GM19452 (cell line): ENCODE results near the gene SEPTIN3.
"Not testable (repeated sequence)": the region's sequence is repeated elsewhere in the genome, so short reads cannot be mapped to it uniquely, and the experiment has no call there.

Experiments used
- ATAC-seq: cut with Tn5 transposase; IDR thresholded peaks from one replicate; pipeline ENCODE4 v1.9.1; 2021; ENCODE audit not compliant: unreplicated experiment

The SEPTIN3 gene

GRCh38 chr22:41939981-41940831 is 29.0 kb upstream of the SEPTIN3 start:
- ATAC-seq: peak; percentile 46

GRCh38 chr22:41940832-41941765 is 28.1 kb upstream of the SEPTIN3 start:
- ATAC-seq: peak; percentile 34

GRCh38 chr22:41943661-41944209 is 25.5 kb upstream of the SEPTIN3 start:
- ATAC-seq: no peak

- peak; percentile 80 for ATAC-seq
Observed at GRCh38 chr22:41946629-41947423, 22.4 kb upstream of the SEPTIN3 start, which contains the start of gene CENPM. CENPM (minus strand) TSS chr22:41947152; CDS start chr22:41947076, 76 bp downstream.

GRCh38 chr22:41947424-41948080 is 21.7 kb upstream of the SEPTIN3 start:
- ATAC-seq: no peak

GRCh38 chr22:41948142-41948541 is 21.1 kb upstream of the SEPTIN3 start:
- no peak for ATAC-seq

DNA sequence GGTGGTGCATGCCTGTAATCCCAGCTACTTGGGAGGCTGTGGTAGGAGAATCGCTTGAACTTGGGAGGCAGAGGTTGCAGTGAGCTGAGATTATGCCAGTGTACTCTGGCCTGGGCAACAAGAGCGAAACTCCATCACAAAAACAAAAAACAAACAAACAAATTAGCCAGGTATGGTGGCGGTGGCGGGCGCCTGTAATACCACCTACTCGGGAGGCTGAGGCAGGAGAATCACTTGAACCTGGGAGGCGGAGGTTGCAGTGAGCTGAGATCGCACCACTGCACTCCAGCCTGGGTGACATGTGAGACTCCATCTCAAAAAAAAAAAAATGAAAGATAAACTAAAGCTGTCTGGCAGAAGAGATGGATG is 20.3 kb upstream of the SEPTIN3 start:
- not testable (repeated sequence) for ATAC-seq

GRCh38 chr22:41949297-41949965 is 19.8 kb upstream of the SEPTIN3 start:
- no peak for ATAC-seq

DNA sequence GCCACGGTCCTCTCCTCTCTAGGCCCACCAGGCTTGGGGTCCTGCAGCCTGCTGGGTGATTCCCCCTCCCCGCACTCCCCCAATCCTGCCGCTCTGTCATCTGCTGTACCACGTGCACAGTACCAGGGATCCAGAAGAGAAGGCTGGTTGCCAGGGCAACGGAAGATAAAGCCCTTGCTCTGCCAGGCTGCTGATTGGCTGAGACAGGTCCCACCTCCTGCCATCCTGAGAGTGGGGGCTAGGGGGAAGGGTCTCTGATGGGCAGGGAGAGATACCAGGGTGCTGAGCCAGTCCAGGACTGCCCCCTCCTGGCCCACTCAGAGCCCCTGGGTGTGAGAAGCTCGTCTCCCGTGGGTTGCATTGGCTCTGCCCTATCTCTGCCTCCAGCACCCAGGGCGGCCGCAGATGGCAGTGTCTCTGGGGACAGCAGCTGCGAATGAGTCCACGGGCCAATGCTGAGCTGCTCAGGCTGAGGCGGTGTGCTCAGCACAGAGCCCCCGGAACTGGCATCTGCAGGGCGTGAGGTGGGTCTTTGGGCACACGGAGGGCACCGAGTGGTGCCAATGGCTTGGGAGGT is 17.3 kb upstream of the SEPTIN3 start, which contains the start of gene SMIM45:
SMIM45 (plus strand) TSS at position 253 of the 577 bp plus-strand sequence.
- ATAC-seq: no peak

DNA sequence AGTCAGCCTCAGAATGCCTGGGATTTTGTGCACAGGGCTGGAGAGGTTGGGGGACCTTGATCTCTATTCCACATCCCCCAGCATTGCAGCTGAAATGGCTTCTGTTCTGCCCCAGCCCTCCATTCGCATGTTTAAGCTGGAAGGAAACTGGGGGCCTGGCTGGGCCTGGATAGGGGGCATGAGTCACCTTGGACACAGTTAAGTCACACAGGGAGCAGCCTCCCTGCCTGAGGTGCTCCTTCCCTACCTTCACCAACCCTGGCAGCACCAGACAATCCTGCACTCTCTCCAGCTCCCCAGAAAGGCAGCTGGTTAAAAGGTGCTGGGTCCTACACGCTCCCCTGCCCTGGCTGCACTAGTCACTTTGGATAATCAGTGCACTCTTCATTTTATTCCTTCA is 16.5 kb upstream of the SEPTIN3 start:
- no peak for ATAC-seq

DNA sequence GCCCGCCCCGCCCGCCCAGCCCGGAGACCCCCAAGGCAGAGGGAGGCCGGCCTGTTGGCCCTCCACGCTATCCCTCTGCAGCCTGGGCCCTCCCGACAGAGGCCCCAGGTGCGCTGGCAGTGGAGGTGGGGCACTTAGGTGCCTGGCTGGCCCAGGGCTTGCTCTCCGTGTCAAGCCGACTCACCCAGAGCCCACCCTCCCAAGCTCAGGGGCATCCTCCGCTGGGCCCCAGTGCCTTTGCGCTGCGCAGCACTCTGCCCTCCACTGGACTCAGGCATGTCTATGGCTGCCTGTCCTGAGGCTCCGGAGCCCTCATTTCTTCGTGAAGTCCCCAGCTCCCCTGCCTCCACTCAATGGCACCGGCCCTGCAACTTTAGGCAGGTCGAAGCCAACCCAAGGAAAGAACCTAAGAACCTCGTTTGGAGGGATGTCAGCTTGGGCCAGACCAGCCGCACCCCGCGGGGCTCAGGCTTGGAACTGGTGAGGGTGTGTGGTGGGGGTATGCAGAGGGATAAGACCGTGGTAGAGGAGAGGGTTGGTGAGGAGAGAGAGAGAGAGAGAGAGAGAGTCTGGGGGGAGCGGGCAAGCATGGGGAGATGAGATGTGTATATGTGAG is 11.2 kb upstream of the SEPTIN3 start:
- no peak for ATAC-seq

DNA sequence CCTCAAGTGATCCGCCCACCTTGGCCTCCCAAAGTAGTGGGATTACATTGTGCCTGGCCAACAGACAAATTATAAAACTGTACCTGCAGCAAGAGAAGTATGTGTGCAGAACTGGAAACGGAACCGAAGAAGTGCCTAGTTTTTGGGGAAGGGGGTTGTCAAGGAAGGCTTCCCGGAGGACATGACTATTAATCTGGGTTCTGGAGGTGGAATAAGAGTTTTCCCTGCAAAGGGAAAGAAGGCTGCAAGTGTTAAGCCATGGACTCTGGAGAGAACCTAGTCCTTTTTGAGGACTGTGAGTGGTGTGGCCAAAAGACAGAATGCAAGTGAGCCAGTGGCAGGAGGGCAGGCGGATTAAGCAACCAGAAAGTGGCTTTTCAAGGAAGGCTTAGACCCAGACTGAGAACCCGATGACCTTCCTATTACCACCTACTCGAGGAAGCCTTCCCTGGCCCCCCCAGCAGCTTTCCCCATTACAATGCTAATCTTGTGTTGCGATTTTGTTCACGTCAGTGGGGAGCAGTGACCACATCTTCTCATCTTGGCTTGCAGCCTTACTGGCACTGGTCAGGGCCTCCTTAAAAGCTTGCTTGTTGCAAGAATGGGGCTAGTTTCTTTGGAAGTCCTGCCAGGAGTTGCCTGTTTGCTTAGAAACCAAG is 5.7 kb upstream of the SEPTIN3 start:
- ATAC-seq: no peak

DNA sequence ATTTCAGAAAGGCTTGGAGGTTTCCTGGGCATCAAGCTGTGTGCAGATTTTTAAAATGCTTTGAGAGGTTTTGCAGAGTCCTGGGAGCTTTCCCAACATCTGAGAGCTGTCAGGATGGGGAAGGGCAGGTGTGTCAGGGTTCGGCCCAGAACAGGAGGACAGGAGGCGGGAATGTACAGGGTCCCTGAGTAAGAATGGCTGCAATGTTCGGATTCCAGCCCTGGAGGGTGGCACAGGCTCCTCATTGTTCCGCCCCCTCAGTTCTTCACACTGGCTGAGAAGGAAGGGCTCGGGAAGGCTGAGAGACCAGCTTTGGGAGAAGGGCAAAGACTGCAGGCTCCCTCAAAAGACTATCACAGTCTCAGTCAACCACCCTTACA is 5.1 kb upstream of the SEPTIN3 start:
- no peak for ATAC-seq

DNA sequence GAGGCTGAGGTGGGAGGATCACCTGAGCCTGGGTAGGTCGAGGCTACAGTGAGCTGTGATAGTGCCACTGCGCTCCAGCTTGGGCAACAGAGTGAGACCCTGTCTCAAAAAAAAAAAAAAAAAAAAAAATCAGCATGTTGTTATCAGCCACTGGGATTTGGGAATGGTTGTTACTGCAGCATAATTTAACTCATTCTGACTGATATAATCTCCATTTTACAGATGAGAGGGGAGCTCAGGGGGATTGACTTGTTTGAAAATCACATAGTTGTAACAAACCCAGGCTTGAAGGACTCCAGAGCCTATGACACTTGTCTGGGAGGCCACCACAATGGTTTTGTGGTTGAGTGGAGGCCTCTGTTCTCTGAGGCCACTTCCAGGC is 3.0 kb upstream of the SEPTIN3 start:
- no peak for ATAC-seq

DNA sequence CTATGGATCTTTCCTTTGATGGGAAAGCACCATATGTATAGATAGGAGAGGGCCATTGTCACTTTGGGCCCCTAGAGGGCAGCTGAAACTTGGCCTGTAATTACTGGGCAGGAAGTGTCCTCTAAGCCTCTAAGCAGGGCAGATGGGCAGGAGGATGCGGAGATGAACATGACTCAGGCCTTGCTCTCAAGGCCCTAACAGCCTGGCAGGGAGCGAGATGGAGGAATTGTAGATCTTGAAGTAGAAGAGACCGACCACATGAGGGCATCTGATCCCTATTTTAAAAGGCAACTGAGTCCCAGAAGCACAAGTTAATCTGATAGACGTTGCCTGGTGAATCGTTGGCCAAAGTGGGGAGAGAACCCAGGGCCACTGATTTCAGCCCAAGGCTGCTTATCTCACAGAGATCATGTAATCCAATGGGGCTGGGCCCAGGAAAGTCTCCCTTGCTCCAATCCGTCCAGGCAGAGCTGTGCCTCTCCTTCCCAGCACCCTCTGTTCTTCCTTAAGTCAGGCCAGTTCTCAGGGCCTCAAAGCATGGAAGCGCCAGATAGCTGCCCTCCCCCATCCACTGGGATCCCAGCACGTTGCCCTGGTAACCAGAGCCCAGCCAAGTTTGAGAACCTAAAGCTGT is 2.5 kb upstream of the SEPTIN3 start:
- ATAC-seq: no peak

GRCh38 chr22:41968601-41969000 is 642 bp upstream of the SEPTIN3 start:
- ATAC-seq: no peak

DNA sequence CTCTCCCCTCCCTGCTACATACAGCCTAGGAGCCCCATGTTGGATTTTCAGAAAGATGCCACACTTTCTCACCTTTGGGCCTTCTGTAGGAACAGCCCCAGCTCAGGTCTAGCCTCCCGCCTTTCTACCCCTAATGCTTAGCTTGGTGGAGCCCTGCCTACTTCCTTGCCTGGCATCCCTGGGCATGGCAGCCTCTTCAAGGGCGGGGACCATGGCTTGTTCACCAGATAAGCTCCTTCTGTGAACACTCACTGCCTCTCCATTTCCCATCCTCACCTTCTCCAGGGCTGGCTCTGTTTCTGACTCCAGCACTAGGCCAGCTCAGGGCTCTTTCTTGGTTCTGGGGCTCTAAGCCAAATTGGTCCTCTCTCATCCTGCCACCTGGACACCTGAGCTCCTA is 1.4 kb downstream of the SEPTIN3 start:
- no peak for ATAC-seq

DNA sequence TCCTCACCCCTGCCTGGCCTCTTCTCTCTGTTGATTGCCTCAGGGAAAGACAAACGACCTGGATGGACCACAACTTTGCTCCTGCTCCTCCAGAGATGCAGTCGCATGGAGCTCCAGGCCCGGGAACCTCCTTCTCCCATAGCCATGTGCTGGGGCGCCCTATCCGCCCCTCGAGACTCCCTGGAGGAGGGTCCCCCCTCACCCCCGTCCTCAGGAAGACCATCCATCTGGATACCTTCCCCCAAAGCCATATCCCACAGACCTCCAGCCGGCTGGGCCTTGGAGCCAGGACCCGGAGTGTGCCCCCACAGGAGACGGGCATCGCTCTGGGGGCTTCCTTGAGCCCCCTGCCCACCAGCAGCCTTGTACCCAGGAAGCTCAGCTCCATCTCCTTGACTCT is 2.2 kb downstream of the SEPTIN3 start:
- no peak for ATAC-seq
